Vagina (tissue), 2 donors: Measurements from ENCODE around the gene VOPP1.
"Not testable (repeated sequence)": the region's sequence is repeated elsewhere in the genome, so short reads cannot be mapped to it uniquely, and the experiment has no call there.

Experiments
- CTCF ChIP-seq, 3 experiments: fragments of 450-650 bp in 2 of 3; fragments of 200-600 bp in 1 of 3; sonication (generic) in 1 of 3; IDR thresholded peaks; one replicate each; pipeline ENCODE4 v1.5.1; 2017 to 2019; ENCODE audit warnings: antibody characterized with exemption in 3 of 3, mild to moderate bottlenecking in 2 of 3, moderate library complexity in 2 of 3
- POLR2A ChIP-seq, 2 donors: fragments of 450-650 bp; IDR thresholded peaks; one replicate each; pipeline ENCODE4 v1.6.1; 2017; ENCODE audit warnings: antibody characterized with exemption in 2 of 2, mild to moderate bottlenecking in 2 of 2, moderate library complexity in 2 of 2

GRCh38 chr7:55582656-55583055 lies 10.4 kb upstream of the VOPP1 start:
- not testable (repeated sequence) for TF ChIP-seq CTCF, POLR2A (IDR thresholded peaks at IDR 0.05)
